ENCODE measurements around the gene MYO1E.
A peak's percentile ranks its signal among the peaks of the same experiment; 100 is the strongest.

MYO1E gene

DNA sequence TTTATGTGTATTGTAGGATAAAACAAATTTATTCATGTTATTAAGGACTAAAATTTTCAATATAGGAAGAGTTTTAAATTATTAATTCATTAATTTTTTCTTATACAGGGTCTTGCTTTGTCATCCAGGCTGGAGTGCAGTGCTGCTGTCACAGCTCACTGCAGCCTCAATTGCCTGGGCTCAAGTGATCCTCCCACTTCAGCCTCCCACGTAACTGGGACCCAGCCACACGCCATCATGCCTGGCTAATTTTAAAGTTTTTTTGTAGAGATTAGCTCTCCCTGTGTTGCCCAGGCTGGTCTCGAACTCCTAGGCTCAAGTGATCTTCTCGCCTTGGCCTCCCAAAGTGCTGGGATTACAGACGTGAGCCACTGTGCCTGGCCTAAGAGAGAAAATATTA is 253.0 kb downstream of the MYO1E start:
- DNase-seq: no peak

DNA sequence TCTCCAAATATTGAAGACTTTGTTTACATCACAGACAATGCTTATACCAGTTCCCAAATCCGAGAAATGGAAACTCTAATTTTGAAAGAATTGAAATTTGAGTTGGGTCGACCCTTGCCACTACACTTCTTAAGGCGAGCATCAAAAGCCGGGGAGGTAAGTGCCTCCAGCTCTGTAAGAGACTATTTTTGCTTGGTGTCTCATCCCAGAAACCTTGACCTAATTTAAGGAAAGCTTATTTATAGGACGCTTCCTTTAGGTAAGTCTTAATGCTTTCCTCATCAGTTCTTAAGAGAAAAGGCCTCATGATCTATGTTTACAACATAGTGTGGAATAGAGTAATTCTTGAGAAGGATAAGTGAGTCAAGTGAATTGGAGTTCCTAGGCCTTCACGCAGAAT is 255.9 kb downstream of the MYO1E start:
- DNase-seq: no peak

DNA sequence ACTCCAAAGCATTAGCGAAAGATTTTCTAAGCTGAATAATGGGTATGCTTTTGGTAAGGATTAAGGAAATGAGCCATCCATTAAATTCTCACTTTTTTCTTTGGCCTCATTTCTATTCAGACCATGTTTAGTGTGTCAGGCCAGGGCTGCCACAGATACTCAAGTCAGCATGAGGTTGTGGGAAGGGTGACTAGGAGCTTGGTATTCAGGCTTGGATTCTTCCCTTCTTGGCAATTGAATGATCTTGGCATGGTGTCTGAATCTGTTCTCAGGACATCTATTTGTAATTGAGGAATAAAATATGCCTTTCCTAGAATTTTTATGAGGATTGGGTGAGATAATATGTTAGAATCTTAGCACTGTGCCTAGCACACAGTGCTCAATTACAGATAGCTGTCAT is 256.5 kb downstream of the MYO1E start:
- DNase-seq: no peak

DNA sequence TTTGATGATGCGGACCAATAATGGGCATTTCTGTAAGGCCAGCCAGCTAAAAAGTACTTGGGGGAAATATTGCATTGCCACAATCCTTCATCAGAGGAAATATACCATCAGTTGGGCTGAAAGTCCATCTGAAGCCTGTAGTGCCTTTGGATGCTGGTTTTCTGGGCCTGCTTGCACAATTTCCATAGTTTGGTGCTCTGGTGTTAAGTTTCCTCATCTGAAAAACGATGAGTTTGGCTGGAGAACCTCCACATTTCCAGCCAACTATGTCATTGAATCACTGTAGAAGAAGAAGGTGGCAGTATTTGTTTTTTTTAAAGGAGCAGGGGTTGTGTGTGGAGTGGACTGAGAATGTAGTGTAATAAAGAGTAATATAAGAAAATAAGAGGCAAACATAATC is 257.6 kb downstream of the MYO1E start:
- no peak for DNase-seq

DNA sequence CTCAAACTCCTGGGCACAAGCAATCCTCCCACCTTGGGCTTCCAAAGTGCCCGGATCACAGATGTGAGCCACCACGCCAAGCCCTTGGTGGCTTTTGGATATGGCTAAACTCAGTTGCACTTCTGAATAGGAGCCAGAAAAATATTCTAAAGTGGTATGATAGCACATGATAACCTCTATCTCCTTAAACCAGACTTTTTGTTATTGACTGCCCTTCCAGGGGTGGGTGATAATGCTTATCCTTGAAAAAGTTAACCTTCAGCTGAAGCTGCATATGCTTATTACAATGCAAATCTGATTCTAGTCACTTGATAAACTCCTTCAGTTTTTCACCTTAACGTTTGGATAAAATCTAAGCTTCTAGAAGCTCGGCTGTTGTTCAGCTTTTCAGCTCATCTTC is 261.4 kb downstream of the MYO1E start:
- no peak for DNase-seq

DNA sequence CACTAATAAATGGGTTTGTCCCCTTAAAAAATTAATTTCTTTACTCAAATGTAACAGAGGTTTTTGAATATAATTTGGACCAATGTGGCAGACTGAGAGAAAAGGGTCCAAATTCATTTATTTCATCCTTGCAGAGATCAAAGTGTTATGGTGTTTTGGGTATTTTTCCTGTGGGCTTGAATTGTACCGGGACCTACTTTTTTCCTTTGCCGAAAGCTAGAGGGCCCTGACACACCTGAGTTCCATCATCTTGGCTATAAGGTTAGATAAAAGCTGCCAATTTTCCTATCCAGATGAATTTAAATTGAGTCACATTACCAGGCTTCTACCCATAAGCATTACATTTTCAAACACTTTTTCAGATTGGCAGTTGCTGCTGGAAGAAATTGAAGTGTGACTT is 266.8 kb downstream of the MYO1E start:
- DNase-seq: peak; percentile 45

DNA sequence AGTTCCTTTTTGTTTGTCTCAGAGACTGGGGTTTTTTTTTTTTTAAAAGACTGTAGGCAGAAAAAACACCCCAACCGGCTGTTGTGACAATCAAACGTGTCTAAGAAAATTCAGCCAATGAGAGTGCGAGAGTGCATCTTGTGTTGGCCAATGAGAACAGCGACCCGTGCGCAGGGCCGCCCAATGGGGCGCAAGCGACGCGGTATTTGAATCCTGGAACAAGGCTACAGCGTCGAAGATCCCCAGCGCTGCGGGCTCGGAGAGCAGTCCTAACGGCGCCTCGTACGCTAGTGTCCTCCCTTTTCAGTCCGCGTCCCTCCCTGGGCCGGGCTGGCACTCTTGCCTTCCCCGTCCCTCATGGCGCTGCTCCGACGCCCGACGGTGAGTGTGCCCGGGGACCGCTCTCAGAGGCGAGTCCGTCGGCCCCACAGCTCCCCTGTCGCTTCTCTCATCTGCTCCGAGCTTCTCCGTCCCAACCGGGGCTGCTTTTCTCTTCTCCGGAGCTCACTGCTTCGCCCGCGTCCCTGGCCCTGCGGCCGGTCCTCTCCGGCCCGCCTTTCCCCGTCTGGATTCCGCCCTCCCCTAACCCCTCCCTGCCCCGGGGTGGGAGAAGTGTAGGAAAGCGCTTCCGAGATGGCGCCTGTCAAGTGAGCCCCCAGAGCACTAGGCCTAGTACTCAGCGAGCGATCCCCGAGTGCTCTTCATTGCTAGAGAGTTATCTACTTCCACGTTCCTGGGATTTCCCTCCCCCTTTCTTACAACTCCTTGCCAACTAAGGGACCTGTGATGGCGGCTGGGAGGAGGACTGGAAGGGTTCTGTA is 267.5 kb downstream of the MYO1E start, which contains the start of gene CCNB2:
TSS of gene CCNB2 (plus strand) at position 235 of the 821 bp plus-strand sequence. CDS start at position 358, 123 bp downstream.
- DNase-seq: peak; percentile 98

DNA sequence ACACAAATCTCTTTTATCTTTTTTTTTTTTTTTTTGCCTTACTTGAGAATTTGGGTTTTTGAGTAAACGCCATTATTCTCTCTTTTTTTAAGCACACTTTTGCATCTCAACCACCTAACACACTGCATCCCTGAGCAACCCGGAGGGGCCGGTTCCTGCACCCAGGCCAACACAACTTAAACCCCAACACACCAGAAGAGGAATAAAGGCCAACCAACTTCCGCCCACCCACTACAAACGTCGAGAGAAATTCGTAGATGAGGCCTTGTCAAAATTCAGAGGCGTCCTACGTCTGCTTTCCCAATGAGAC is 268.1 kb downstream of the MYO1E start:
- no peak for DNase-seq

DNA sequence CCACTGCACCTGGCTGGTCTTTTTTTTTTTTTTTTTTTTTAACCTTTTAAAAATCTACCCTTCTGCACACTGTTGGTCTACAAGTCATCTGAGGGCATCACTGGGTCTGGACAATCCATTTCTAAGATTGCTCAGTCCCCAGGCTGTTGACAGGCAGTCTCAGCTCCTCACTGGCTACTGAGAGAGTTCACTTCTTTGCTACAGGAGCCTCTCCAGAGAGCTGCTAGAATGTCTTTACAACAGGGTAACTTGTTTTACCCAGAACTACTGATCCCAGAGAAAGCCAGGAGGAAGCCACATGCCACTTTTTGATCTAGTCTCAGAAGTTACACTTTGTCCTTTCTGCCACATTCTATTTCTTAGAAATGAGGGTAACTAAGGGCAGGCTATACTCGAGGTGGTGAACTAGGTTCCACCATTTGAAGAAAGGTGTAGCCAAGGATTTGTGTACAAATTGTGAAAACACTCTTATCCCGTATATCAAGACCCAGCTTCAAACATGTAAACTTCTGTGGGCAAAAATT is 273.4 kb downstream of the MYO1E start:
- no peak for DNase-seq

DNA sequence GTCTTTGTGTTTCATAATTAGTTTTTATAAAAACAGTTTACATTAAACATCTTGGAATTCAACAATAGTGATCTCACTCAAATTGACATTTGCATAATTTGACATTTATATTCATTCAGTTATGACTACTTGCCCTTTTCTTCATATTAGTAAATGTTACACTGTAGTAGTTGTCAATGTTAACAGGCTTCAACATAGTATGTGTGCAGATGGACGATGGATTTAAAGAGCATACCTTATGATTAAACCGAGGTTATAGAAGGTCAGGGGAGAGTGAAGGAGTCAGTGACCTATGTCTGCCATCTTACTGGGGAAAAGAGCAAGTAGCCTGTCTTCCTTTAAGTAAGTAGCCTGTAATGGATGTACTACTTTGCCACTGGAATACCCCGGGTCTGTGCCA is 276.2 kb downstream of the MYO1E start:
- DNase-seq: no peak

DNA sequence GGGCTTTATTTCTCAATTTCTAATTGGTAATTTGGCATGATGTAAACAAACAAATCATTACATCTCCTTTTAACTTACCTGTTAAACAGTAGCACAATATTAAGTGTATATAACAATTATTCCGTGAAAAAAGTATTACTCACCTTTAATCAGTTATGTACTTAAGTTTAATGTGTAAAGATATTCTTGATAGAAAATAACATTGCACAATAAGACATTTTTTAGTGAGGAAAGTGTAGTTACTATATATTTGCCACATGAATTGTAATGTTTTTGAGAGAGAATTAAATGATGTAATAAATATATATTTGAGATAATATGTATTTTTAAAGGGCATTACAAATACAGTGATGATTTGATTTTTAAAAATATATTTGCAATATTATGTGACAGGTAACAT is 278.6 kb downstream of the MYO1E start:
- DNase-seq: no peak

DNA sequence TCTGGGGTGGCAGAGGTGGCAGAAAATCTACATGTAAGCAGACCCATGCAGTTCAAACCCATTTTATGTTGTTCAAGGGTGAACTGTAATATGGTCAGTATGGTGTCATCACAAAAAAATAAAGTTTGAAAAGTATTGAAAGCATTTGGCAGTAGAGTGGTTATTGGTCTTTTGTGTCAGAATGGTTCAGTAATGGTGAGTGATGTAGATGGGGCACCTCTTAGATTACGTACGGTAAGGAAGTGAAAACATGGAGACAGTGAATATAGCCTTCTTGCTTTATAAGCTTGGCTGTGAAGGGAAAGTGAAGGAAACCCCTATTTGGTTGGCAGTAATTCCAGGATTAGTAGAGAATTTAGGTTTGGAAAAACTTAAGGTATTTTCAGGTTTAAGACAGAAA is 284.9 kb downstream of the MYO1E start:
- no peak for DNase-seq
